Hematopoietic multipotent progenitor cell treated with erythropoietin and hydrocortisone succinate and interleukin-3 and kit ligand, for 15 days (in vitro differentiated cells): ENCODE results near the gene RBP3.

ENCODE experiments used
- DNase-seq: peaks from one replicate; pipeline ENCODE4 v3.0.0-alpha.2; 2015; ENCODE audit warnings: low spot score

The RBP3 gene

GRCh38 chr10:47336387-47337134 is 11.6 kb upstream of the RBP3 start:
- DNase-seq, result peak; percentile 49

GRCh38 chr10:47337310-47337709 is 10.9 kb upstream of the RBP3 start:
- peak; percentile 4 for DNase-seq

DNA sequence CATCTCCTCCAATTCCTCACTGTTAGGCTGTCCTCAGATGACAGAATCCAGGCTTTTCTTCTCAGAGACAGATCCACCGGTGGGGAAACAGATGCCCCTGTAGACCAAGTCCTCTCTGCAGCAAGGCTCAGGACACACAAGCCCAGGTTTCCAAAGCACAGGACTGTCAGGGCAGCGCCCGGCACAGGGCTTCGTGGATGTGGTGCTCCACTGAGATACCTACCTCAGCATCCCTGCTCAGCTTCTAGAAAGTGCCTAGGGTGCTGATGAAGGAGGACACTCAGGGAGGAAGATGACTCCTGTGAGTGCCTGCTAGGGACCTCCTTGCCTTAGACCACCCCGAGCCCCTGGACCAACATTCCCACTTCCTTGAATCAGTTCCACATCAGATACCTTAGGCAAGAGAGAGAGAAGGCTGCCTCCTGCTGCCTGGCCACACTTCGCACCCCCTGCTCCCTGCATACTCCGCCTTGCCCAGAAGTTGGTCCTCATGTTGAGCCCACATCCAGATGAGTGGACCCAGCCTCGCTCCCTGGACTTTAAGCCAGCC is 8.9 kb upstream of the RBP3 start:
- DNase-seq, result no peak

GRCh38 chr10:47339759-47340607 is 8.2 kb upstream of the RBP3 start:
- no peak for DNase-seq

- peak; percentile 67 for DNase-seq
These were observed 7.5 kb upstream of the RBP3 start for GRCh38 chr10:47340608-47341170.

GRCh38 chr10:47344996-47345870 is 2.9 kb upstream of the RBP3 start:
- no peak for DNase-seq

DNA sequence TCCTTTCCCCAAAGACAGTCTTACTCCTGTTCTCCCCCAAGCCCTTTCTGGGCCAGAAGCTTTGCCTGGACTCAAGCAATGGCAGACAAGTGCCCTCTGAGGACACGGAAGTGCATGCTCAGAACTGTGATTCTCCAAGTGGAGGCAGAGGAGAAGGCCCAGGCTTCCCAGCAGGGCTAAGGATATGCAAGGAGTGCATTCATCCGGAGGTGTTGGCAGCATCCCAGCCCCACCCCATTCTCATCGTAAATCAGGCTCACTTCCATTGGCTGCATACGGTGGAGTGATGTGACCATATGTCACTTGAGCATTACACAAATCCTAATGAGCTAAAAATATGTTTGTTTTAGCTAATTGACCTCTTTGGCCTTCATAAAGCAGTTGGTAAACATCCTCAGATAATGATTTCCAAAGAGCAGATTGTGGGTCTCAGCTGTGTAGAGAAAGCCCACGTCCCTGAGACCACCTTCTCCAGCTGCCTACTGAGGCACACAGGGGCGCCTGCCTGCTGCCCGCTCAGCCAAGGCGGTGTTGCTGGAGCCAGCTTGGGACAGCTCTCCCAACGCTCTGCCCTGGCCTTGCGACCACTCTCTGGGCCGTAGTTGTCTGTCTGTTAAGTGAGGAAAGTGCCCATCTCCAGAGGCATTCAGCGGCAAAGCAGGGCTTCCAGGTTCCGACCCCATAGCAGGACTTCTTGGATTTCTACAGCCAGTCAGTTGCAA is 1.4 kb upstream of the RBP3 start:
- no peak for DNase-seq

DNA sequence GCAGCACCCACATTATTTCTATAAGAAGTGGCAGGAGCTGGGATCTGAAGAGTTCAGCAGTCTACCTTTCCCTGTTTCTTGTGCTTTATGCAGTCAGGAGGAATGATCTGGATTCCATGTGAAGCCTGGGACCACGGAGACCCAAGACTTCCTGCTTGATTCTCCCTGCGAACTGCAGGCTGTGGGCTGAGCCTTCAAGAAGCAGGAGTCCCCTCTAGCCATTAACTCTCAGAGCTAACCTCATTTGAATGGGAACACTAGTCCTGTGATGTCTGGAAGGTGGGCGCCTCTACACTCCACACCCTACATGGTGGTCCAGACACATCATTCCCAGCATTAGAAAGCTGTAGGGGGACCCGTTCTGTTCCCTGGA is 874 bp upstream of the RBP3 start:
- DNase-seq, result no peak

GRCh38 chr10:47348661-47349470 is 703 bp downstream of the RBP3 start:
- DNase-seq, result no peak

DNA sequence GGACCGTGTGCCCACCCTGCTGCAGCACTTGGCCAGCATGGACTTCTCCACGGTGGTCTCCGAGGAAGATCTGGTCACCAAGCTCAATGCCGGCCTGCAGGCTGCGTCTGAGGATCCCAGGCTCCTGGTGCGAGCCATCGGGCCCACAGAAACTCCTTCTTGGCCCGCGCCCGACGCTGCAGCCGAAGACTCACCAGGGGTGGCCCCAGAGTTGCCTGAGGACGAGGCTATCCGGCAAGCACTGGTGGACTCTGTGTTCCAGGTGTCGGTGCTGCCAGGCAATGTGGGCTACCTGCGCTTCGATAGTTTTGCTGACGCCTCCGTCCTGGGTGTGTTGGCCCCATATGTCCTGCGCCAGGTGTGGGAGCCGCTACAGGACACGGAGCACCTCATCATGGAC is 1.4 kb downstream of the RBP3 start:
- no peak for DNase-seq

GRCh38 chr10:47349941-47350371 is 1.8 kb downstream of the RBP3 start:
- DNase-seq, result no peak

GRCh38 chr10:47350671-47351640 is 2.8 kb downstream of the RBP3 start:
- DNase-seq, result no peak

GRCh38 chr10:47351899-47352815 is 4.0 kb downstream of the RBP3 start:
- no peak for DNase-seq

- no peak for DNase-seq
These were observed 5.2 kb downstream of the RBP3 start for GRCh38 chr10:47353351-47353750.

- DNase-seq, result no peak
These were observed 6.0 kb downstream of the RBP3 start for GRCh38 chr10:47354165-47354564.

- DNase-seq, result no peak
These were observed 6.7 kb downstream of the RBP3 start for GRCh38 chr10:47354900-47355299.

- no peak for DNase-seq
These were observed 8.5 kb downstream of the RBP3 start for GRCh38 chr10:47356708-47357107.

DNA sequence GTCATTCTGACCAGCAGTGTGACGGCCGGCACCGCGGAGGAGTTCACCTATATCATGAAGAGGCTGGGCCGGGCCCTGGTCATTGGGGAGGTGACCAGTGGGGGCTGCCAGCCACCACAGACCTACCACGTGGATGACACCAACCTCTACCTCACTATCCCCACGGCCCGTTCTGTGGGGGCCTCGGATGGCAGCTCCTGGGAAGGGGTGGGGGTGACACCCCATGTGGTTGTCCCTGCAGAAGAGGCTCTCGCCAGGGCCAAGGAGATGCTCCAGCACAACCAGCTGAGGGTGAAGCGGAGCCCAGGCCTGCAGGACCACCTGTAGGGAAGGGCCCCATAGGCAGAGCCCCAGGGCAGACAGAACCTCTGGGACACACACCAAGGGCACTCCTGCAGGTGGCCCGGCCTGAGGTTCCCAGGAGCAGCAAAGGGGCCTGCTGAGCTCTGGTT is 9.0 kb downstream of the RBP3 start:
- DNase-seq, result no peak
